Nephron progenitor cell (in vitro differentiated cells): ENCODE data around the gene ITM2B.
"Not testable (repeated sequence)": the region's sequence is repeated elsewhere in the genome, so short reads cannot be mapped to it uniquely, and the experiment has no call there.

ENCODE experiments used
- DNase-seq: peaks from one replicate; pipeline ENCODE4 v3.0.0; 2021
- H3K27ac Mint-ChIP-seq: 2 replicates; pipeline ENCODE4 v1.8.0; 2021; ENCODE audit warnings: mild to moderate bottlenecking, moderate library complexity, mixed read lengths
- H3K27me3 Mint-ChIP-seq: 2 replicates; pipeline ENCODE4 v1.8.0; 2021; ENCODE audit warnings: mild to moderate bottlenecking, low read depth, mixed read lengths; ENCODE audit not compliant: poor library complexity
- H3K36me3 Mint-ChIP-seq: 2 replicates; pipeline ENCODE4 v1.8.0; 2021; ENCODE audit warnings: low read depth, mixed read lengths
- H3K4me1 Mint-ChIP-seq: 2 replicates; pipeline ENCODE4 v1.8.0; 2021; ENCODE audit warnings: mixed read lengths
- H3K4me3 Mint-ChIP-seq: 2 replicates; pipeline ENCODE4 v1.8.0; 2021; ENCODE audit warnings: mild to moderate bottlenecking, moderate library complexity, mixed read lengths
- H3K9me3 Mint-ChIP-seq: 2 replicates; pipeline ENCODE4 v1.8.0; 2021; ENCODE audit warnings: mild to moderate bottlenecking, moderate library complexity, mixed read lengths
- CTCF ChIP-seq: fragments of 200-600 bp; sonication (generic); IDR thresholded peaks from 2 replicates; pipeline ENCODE4 v1.5.0; 2021; ENCODE audit warnings: antibody characterized with exemption

The ITM2B gene

GRCh38 chr13:48236528-48237353 is 3.7 kb downstream of the ITM2B start:
- no peak for TF ChIP-seq CTCF
- Mint-ChIP-seq H3K27me3 (peaks cover 4% of the 10 kb centered on the region), H3K36me3 (peaks cover 10% of the 10 kb centered on the region), H3K4me1 (peaks cover 49% of the 10 kb centered on the region), H3K4me3 (peak overlapping the region; percentile 96), H3K27ac (peak overlapping the region; percentile 36), H3K9me3 (no peaks in the 10 kb centered on the region)
- DNase-seq, result no peak

- DNase-seq, H3K4me3 Mint-ChIP-seq, H3K27me3 Mint-ChIP-seq, H3K9me3 Mint-ChIP-seq, H3K27ac Mint-ChIP-seq: not testable (repeated sequence)
- peaks cover 14% of the 10 kb centered on the region for H3K36me3 Mint-ChIP-seq
- peaks cover 34% of the 10 kb centered on the region for H3K4me1 Mint-ChIP-seq
Observed at GRCh38 chr13:48239369-48239768, 6.4 kb downstream of the ITM2B start.

GRCh38 chr13:48241651-48242050 is 8.6 kb downstream of the ITM2B start:
- Mint-ChIP-seq H3K27me3 (no peaks in the 10 kb centered on the region), H3K4me3 (no peak overlapping the region), H3K27ac (no peak overlapping the region), H3K36me3 (peaks cover 22% of the 10 kb centered on the region), H3K4me1 (peaks cover 13% of the 10 kb centered on the region), H3K9me3 (no peaks in the 10 kb centered on the region)
- no peak for DNase-seq
- TF ChIP-seq CTCF, result no peak

GRCh38 chr13:48242677-48243076 is 9.7 kb downstream of the ITM2B start:
- no peak for TF ChIP-seq CTCF
- Mint-ChIP-seq H3K4me3 (no peak overlapping the region), H3K27ac (no peak overlapping the region), H3K27me3 (no peaks in the 10 kb centered on the region), H3K36me3 (peaks cover 22% of the 10 kb centered on the region), H3K9me3 (no peaks in the 10 kb centered on the region), H3K4me1 (peaks cover 3% of the 10 kb centered on the region)
- no peak for DNase-seq

GRCh38 chr13:48244159-48244558 is 11.2 kb downstream of the ITM2B start:
- no peak for DNase-seq
- no peak overlapping the region for H3K4me3 Mint-ChIP-seq
- peaks cover 29% of the 10 kb centered on the region for H3K36me3 Mint-ChIP-seq

GRCh38 chr13:48246102-48246501 is 13.1 kb downstream of the ITM2B start:
- Mint-ChIP-seq H3K4me1 (no peaks in the 10 kb centered on the region), H3K27ac (no peak overlapping the region), H3K36me3 (peaks cover 32% of the 10 kb centered on the region)

More at GRCh38 chr13:48244159-48244558, 11.2 kb downstream of the ITM2B start:
- no peak overlapping the region for H3K27ac Mint-ChIP-seq
- no peaks in the 10 kb centered on the region for H3K27me3 Mint-ChIP-seq
- no peaks in the 10 kb centered on the region for H3K9me3 Mint-ChIP-seq
- no peak for TF ChIP-seq CTCF
- H3K4me1 Mint-ChIP-seq, result no peaks in the 10 kb centered on the region

More at GRCh38 chr13:48246102-48246501, 13.1 kb downstream of the ITM2B start:
- no peak for TF ChIP-seq CTCF
- H3K9me3 Mint-ChIP-seq, result no peaks in the 10 kb centered on the region
- H3K4me3 Mint-ChIP-seq, result no peak overlapping the region
- H3K27me3 Mint-ChIP-seq, result no peaks in the 10 kb centered on the region
- no peak for DNase-seq
